Cerebellar nuclear complex (tissue), 1 donor: ENCODE results near the gene NPY4R2.
"Not testable (repeated sequence)": the region's sequence is repeated elsewhere in the genome, so short reads cannot be mapped to it uniquely, and the experiment has no call there.

ENCODE experiments used
- DNase-seq, 2 experiments: peaks; one replicate each; lab custom pipeline; 2025; lab: John Stamatoyannopoulos, UW

NPY4R2 gene

GRCh38 chr10:47918475-47918874 is at the start of gene NPY4R2:
Gene NPY4R2, plus strand, starts transcription at chr10:47918662. Its CDS starts 3,326 bp downstream, at chr10:47921988.
- DNase-seq = not testable (repeated sequence)

GRCh38 chr10:47870887-47871286 is 47.6 kb upstream of the NPY4R2 start:
- not testable (repeated sequence) for DNase-seq

GRCh38 chr10:47871485-47872180 is 46.8 kb upstream of the NPY4R2 start:
- DNase-seq = not testable (repeated sequence)

GRCh38 chr10:47872236-47872635 is 46.2 kb upstream of the NPY4R2 start:
- DNase-seq = not testable (repeated sequence)

- not testable (repeated sequence) for DNase-seq
These were observed 34.2 kb upstream of the NPY4R2 start for GRCh38 chr10:47884239-47884638.

GRCh38 chr10:47884934-47885333 is 33.5 kb upstream of the NPY4R2 start:
- DNase-seq = not testable (repeated sequence)

GRCh38 chr10:47886356-47886755 is 32.1 kb upstream of the NPY4R2 start:
- not testable (repeated sequence) for DNase-seq

GRCh38 chr10:47886827-47887226 is 31.6 kb upstream of the NPY4R2 start:
- not testable (repeated sequence) for DNase-seq

- DNase-seq = not testable (repeated sequence)
These were observed 27.7 kb upstream of the NPY4R2 start for GRCh38 chr10:47890737-47891136.

- DNase-seq = not testable (repeated sequence)
These were observed 25.8 kb upstream of the NPY4R2 start for GRCh38 chr10:47892494-47893261.

GRCh38 chr10:47894571-47894970 is 23.9 kb upstream of the NPY4R2 start:
- DNase-seq = not testable (repeated sequence)

GRCh38 chr10:47897813-47898212 is 20.6 kb upstream of the NPY4R2 start:
- DNase-seq = not testable (repeated sequence)

GRCh38 chr10:47909333-47909732 is 9.1 kb upstream of the NPY4R2 start:
- not testable (repeated sequence) for DNase-seq

- DNase-seq = not testable (repeated sequence)
These were observed 8.0 kb upstream of the NPY4R2 start for GRCh38 chr10:47910486-47910885.

- not testable (repeated sequence) for DNase-seq
These were observed 4.4 kb upstream of the NPY4R2 start for GRCh38 chr10:47914052-47914451.

GRCh38 chr10:47915849-47916548 is 2.5 kb upstream of the NPY4R2 start:
- DNase-seq = not testable (repeated sequence)

- not testable (repeated sequence) for DNase-seq
These were observed 2.1 kb downstream of the NPY4R2 start for GRCh38 chr10:47920610-47921009.

GRCh38 chr10:47922503-47922902 is 4.0 kb downstream of the NPY4R2 start:
- DNase-seq = not testable (repeated sequence)

- not testable (repeated sequence) for DNase-seq
These were observed 6.2 kb downstream of the NPY4R2 start for GRCh38 chr10:47924628-47925027.

GRCh38 chr10:47927147-47927916 is 8.9 kb downstream of the NPY4R2 start:
- not testable (repeated sequence) for DNase-seq

GRCh38 chr10:47928225-47928624 is 9.8 kb downstream of the NPY4R2 start:
- not testable (repeated sequence) for DNase-seq
